Gastroesophageal sphincter (tissue), 4 donors: ENCODE results near the gene MEIOC. TPM values are rescaled to one million over a fixed set of nuclear protein-coding genes. Genes with fewer than 3 reads are reported as not detected.
"Not testable (repeated sequence)": the region's sequence is repeated elsewhere in the genome, so short reads cannot be mapped to it uniquely, and the experiment has no call there.

Experiments used
- ATAC-seq: fragments of 150-250 bp; one replicate; pipeline ENCODE4 v1.9.1; 2016; ENCODE audit warnings: mild to moderate bottlenecking, moderate library complexity
- H3K27ac ChIP-seq, 4 donors: fragments of 200-600 bp; sonication (generic) in 3 of 4; 1 replicate in 3 of 4; 2 replicates in 1 of 4; pipeline ENCODE4 v1.5.1; 2016 to 2019
- H3K27me3 ChIP-seq: fragments of 200-600 bp; sonication (generic); one replicate; pipeline ENCODE4 v1.5.1; 2019
- H3K36me3 ChIP-seq, 2 donors: fragments of 200-600 bp; sonication (generic); one replicate each; pipeline ENCODE4 v1.5.1; 2019; ENCODE audit warnings: control low read depth in 1 of 2
- H3K4me1 ChIP-seq, 3 donors: fragments of 200-600 bp; sonication (generic); 1 replicate in 2 of 3; 2 replicates in 1 of 3; pipeline ENCODE4 v1.5.1; 2016 to 2019; ENCODE audit warnings: control low read depth in 2 of 3
- H3K4me3 ChIP-seq, 2 donors: fragments of 200-600 bp; sonication (generic); one replicate each; pipeline ENCODE4 v1.5.1; 2019; ENCODE audit warnings: mild to moderate bottlenecking in 1 of 2, moderate library complexity in 1 of 2
- H3K9me3 ChIP-seq, 3 donors: fragments of 200-600 bp; sonication (generic); one replicate each; pipeline ENCODE4 v1.5.1; 2017 to 2019; ENCODE audit warnings: control low read depth in 2 of 3
- EP300 ChIP-seq: sonication (generic); formaldehyde crosslinking; IDR thresholded peaks from one replicate; pipeline ENCODE4 v1.6.1; 2017; ENCODE audit warnings: antibody characterized with exemption, mild to moderate bottlenecking
- POLR2A ChIP-seq, 2 donors: fragments of 450-650 bp; IDR thresholded peaks; one replicate each; pipeline ENCODE4 v1.6.1; 2017; ENCODE audit warnings: antibody characterized with exemption in 2 of 2, mild to moderate bottlenecking in 2 of 2, moderate library complexity in 1 of 2
- POLR2AphosphoS5 ChIP-seq: sonication (generic); formaldehyde crosslinking; IDR thresholded peaks from one replicate; pipeline ENCODE4 v1.6.1; 2017; ENCODE audit warnings: antibody characterized with exemption
- WGBS, 2 donors: methylation state at CpG; one replicate each; pipeline ENCODE4 v1.1.5; 2018; ENCODE audit warnings: low coverage in 1 of 2; 5-methylcytosine and 5-hydroxymethylcytosine counted together
- total RNA-seq, 4 donors: library from RNA; depleted of rRNA; stranded (reverse); fragments of >200 nt; gene quantifications; one replicate each; pipeline ENCODE4 v1.1.0, GENCODE V29; 2016
- TF ChIP-seq, protein P1 (sequence below), 4 experiments: fragments of 200-600 bp in 2 of 4; fragments of 450-650 bp in 2 of 4; sonication (generic) in 1 of 4; IDR thresholded peaks; one replicate each; pipeline ENCODE4 v1.5.1; 2017 to 2019; ENCODE audit warnings: antibody characterized with exemption in 4 of 4, mild to moderate bottlenecking in 2 of 4, moderate library complexity in 2 of 4

MEIOC gene
- total RNA-seq, 4 donors from 2014 or later: 0.12 to 0.47 TPM; not detected in 2

DNA sequence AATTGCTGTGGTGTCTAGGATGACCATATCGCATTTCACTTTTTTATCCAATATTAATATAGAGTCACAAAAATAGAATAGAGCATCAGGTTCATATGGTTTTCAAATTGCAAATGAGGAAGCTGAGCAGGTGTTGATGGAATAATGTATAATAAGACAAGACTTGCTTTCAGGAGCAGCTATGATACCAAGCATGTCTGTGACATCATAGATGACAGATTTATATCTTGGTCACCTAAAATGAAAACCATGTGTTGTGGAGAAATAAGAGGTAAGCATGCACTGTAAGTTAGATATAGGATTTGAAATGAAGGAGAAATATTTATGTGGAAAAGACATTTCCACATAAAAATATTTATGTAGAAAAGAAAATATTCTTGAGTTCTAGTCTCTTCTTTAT is 8.6 kb downstream of the MEIOC start:
- Histone ChIP-seq H3K27me3 (peaks cover 10% of the 10 kb centered on the region), H3K4me3 (no peak overlapping the region), H3K36me3 (no peaks in the 10 kb centered on the region), H3K27ac (no peak overlapping the region), H3K4me1 (no peaks in the 10 kb centered on the region), H3K9me3 (no peaks in the 10 kb centered on the region)
- WGBS, 2 donors: 89 to 100% methylated on average over 1 of the region's 1 CpG
- ATAC-seq: no peak
- TF ChIP-seq, protein P1, sequence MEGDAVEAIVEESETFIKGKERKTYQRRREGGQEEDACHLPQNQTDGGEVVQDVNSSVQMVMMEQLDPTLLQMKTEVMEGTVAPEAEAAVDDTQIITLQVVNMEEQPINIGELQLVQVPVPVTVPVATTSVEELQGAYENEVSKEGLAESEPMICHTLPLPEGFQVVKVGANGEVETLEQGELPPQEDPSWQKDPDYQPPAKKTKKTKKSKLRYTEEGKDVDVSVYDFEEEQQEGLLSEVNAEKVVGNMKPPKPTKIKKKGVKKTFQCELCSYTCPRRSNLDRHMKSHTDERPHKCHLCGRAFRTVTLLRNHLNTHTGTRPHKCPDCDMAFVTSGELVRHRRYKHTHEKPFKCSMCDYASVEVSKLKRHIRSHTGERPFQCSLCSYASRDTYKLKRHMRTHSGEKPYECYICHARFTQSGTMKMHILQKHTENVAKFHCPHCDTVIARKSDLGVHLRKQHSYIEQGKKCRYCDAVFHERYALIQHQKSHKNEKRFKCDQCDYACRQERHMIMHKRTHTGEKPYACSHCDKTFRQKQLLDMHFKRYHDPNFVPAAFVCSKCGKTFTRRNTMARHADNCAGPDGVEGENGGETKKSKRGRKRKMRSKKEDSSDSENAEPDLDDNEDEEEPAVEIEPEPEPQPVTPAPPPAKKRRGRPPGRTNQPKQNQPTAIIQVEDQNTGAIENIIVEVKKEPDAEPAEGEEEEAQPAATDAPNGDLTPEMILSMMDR (IDR thresholded peaks at IDR 0.05): no peak
- TF ChIP-seq POLR2A (IDR thresholded peaks at IDR 0.05) (no peak), POLR2AphosphoS5 (no peak), EP300 (no peak)

DNA sequence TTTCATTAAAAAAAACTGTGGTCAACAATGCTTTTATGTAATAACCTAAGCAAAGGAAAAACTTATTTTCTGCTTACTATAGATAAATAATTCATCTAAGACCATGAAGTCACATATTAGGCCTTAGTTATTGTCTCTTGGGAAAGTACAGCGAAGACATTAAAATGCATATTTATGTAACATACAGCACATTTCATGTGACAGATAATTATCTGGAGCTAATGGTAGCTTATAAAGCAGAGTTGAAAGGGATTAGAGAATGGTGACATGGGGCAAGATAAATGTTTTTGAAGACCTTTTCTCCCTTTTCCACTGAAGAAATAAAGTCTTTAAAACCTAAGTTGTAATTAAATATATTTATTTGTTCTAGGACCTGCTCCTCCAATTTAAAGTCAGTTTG is 9.7 kb downstream of the MEIOC start:
- 92 to 95% methylated on average over 1 of the region's 1 CpG for WGBS, 2 donors
- Histone ChIP-seq H3K27me3 (peaks cover under 1% of the 10 kb centered on the region), H3K4me1 (no peaks in the 10 kb centered on the region), H3K4me3 (no peak overlapping the region), H3K27ac (no peak overlapping the region), H3K36me3 (no peaks in the 10 kb centered on the region), H3K9me3 (no peaks in the 10 kb centered on the region)
- ATAC-seq: no peak
- TF ChIP-seq, protein P1 (IDR thresholded peaks at IDR 0.05): no peak
- TF ChIP-seq EP300 (no peak), POLR2AphosphoS5 (no peak), POLR2A (IDR thresholded peaks at IDR 0.05) (no peak)

DNA sequence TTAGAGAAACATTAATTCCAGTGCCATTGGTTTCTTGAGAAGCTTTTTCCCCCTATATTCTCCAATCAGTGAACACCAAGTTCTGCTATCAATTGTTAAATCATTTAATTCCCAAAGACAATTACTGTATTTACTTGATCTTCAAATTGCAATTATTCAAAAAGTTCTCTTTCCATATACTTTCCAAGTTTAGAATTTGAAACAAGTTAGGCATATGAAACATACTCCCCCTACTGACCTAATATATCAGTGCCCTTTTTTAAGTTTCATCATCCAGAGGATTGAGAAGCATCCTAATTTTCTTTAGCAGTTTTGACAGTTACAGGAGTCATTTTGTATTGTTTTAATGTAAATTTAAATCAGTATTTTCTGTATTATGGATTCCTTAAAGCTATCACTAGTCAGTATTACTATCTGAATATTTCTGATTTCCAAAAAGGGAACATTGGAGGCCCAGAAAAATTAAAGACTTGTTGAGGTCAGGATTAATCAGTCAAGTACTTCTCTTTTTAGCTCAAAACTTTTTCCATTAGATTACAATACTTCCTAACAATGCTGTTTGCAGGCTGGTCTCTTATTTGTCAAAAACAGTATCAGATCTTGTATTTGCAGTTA is 16.3 kb downstream of the MEIOC start:
- no peak overlapping the region for H3K4me3 ChIP-seq
- H3K36me3 ChIP-seq: peaks cover 0 to 1% of the 10 kb centered on the region in 2 donors
- H3K9me3 ChIP-seq: no peaks in the 10 kb centered on the region
- ATAC-seq: no peak
- TF ChIP-seq EP300 (no peak), POLR2A (IDR thresholded peaks at IDR 0.05) (no peak)
- TF ChIP-seq, protein P1 (IDR thresholded peaks at IDR 0.05): peak in 3 of 4 experiments; percentile 14 to 46 (median 28)
- H3K27me3 ChIP-seq: no peaks in the 10 kb centered on the region
- H3K4me1 ChIP-seq: no peaks in the 10 kb centered on the region
- H3K27ac ChIP-seq: no peak overlapping the region

DNA sequence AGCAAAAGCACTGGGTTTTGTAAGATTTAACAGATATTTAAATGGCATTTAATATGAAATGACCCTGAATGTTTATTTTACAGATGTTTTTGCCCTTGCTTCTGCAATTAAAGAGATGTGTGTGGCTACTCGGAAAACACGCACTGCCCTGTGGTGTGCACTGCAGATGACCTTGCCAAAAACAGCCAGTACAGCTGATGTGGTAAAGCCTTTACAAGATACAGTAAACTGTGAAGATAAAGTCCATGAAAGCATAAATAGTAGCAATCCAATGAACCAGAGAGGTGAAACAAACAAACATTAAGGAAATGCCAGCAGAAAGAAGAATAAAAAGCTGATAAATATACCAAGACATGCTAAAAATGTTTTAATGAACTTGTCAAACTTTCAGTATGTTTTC is 17.6 kb downstream of the MEIOC start:
- Histone ChIP-seq H3K36me3 (peaks cover 0 to 14% of the 10 kb centered on the region in 2 donors), H3K4me1 (no peaks in the 10 kb centered on the region), H3K4me3 (no peak overlapping the region), H3K27ac (no peak overlapping the region), H3K9me3 (no peaks in the 10 kb centered on the region), H3K27me3 (no peaks in the 10 kb centered on the region)
- ATAC-seq: no peak
- 62 to 79% methylated on average over 2 of the region's 2 CpGs for WGBS, 2 donors
- TF ChIP-seq POLR2A (IDR thresholded peaks at IDR 0.05): no peak
- TF ChIP-seq POLR2AphosphoS5: no peak
- TF ChIP-seq EP300: no peak
- TF ChIP-seq, protein P1 (IDR thresholded peaks at IDR 0.05): no peak

DNA sequence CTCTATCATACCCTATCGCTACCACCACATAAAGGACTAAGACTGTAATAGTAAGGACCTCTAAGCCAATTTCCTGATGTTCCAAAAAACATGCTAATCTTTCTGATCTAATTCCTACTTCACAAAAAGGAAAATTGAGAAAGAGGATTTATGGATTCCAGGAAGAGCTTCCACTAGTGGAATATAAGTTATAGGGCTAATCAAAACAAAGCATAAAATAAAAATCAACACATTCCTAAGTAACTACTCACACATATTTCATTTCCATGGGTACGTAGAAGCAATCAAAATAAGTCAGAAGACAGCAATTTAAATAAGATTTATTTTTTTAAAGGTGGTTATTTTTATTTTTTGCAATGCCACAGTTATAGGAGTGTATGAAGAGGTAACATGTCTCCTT is 20.9 kb downstream of the MEIOC start:
- no peaks in the 10 kb centered on the region for H3K27me3 ChIP-seq
- WGBS, 2 donors: 54 to 56% methylated on average over 2 of the region's 2 CpGs
- no peak for ATAC-seq
- H3K4me1 ChIP-seq: no peaks in the 10 kb centered on the region
- H3K4me3 ChIP-seq: no peak overlapping the region
- no peaks in the 10 kb centered on the region for H3K9me3 ChIP-seq
- H3K36me3 ChIP-seq: peaks cover 0 to 46% of the 10 kb centered on the region in 2 donors
- no peak overlapping the region for H3K27ac ChIP-seq
- TF ChIP-seq POLR2A (IDR thresholded peaks at IDR 0.05) (no peak), EP300 (no peak), POLR2AphosphoS5 (no peak)
- TF ChIP-seq, protein P1 (IDR thresholded peaks at IDR 0.05): no peak

DNA sequence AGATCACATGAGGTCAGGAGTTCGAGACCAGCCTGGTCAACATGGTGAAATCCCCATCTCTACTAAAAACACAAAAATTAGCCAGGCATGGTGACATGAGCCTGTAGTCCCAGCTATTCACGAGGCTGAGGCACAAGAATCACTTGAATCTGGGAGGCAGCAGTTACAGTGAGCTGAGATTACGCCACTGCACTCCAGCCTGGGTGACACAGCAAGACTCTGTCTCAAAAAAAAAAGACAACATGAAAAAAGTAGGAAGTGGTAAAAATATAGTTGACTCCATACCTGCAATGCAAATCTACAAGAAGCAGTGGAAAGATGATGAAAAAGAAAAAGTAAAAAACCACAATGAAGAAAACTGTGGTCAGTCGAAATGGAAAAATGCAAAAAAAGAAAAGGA is 27.0 kb downstream of the MEIOC start:
- not testable (repeated sequence) for H3K4me3 ChIP-seq, H3K27me3 ChIP-seq, H3K4me1 ChIP-seq, H3K9me3 ChIP-seq, H3K27ac ChIP-seq, ATAC-seq
- H3K36me3 ChIP-seq: peaks cover 0 to 75% of the 10 kb centered on the region in 2 donors
- 77 to 86% methylated on average over 3 to 4 of the region's 4 CpGs for WGBS, 2 donors
